Osteoblast (primary cell): ENCODE data around the gene SUDS3. TPM values are rescaled to one million over a fixed set of nuclear protein-coding genes. Genes with fewer than 3 reads are reported as not detected.

ENCODE experiments used
- DNase-seq: peaks from one replicate; pipeline ENCODE4 v3.0.0; 2011; ENCODE audit warnings: low spot score, mixed read lengths; ENCODE audit not compliant: insufficient read length; ENCODE audit errors: missing footprints
- H2AFZ ChIP-seq: 2 replicates; pipeline ENCODE4 v1.6.0; 2011; ENCODE audit warnings: mild to moderate bottlenecking, low read length
- H3K27ac ChIP-seq: 2 replicates; pipeline ENCODE4 v1.5.1; 2011; ENCODE audit warnings: mild to moderate bottlenecking, low read depth, low read length, moderate library complexity
- H3K27me3 ChIP-seq: 2 replicates; pipeline ENCODE4 v1.6.0; 2012; ENCODE audit warnings: mild to moderate bottlenecking, control low read depth, inconsistent platforms, low read length, moderate library complexity; ENCODE audit not compliant: insufficient read depth
- H3K36me3 ChIP-seq: 2 replicates; pipeline ENCODE4 v1.5.1; 2011; ENCODE audit warnings: mild to moderate bottlenecking, low read length, control low read depth, moderate library complexity; ENCODE audit not compliant: insufficient read depth
- H3K4me1 ChIP-seq: 2 replicates; pipeline ENCODE4 v1.5.1; 2011; ENCODE audit warnings: mild to moderate bottlenecking, low read length, control low read depth, moderate library complexity; ENCODE audit not compliant: insufficient read depth
- H3K4me2 ChIP-seq: 2 replicates; pipeline ENCODE4 v1.6.0; 2011; ENCODE audit warnings: mild to moderate bottlenecking, low read length; ENCODE audit not compliant: insufficient read depth
- H3K4me3 ChIP-seq: fragments of 200-600 bp; sonication (generic); 3 replicates; pipeline ENCODE4 v1.5.1; 2012; ENCODE audit warnings: mild to moderate bottlenecking, low read length, inconsistent platforms; ENCODE audit not compliant: insufficient read depth
- H3K79me2 ChIP-seq: 2 replicates; pipeline ENCODE4 v1.6.0; 2012; ENCODE audit warnings: mild to moderate bottlenecking, low read length, control low read depth, inconsistent platforms; ENCODE audit not compliant: insufficient read depth
- H3K9me3 ChIP-seq: 2 replicates; pipeline ENCODE4 v1.5.1; 2011; ENCODE audit warnings: low read depth, low read length, control low read depth
- H4K20me1 ChIP-seq: 2 replicates; pipeline ENCODE4 v1.6.0; 2012; ENCODE audit warnings: mild to moderate bottlenecking, low read length, control low read depth; ENCODE audit not compliant: insufficient read depth
- total RNA-seq: library from RNA; depleted of rRNA; stranded (reverse); fragments of >200 nt; gene quantifications from 2 replicates; pipeline ENCODE4 v1.2.3, GENCODE V29; 2012
- TF ChIP-seq, protein P1 (sequence below): IDR thresholded peaks from 2 replicates; pipeline ENCODE4 v1.5.1; 2011; ENCODE audit warnings: mild to moderate bottlenecking, low read depth, low read length, moderate library complexity; ENCODE audit errors: extremely low read depth

SUDS3 gene
- total RNA-seq, 1 donor = 29.7 TPM

DNA sequence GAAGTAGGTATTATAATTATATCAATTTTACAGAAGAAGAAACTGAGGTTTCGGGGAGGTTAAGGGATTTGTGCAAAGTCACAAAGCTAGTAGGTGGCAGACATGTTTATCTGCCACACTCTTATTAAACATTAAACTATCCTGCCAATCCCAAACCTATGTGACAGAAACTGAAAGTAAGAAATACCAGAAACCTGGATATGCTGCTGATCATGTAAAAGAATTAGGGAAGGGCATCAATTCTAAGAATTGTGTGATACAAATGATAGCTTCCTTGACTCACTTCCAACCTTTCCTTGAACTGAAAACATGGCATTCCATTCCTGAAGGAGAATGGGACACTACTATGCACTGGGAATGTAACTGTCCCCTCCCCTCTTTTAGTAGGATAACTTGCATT is 20.5 kb upstream of the SUDS3 start:
- Histone ChIP-seq H3K27me3 (no peaks in the 10 kb centered on the region), H3K4me2 (peak overlapping the region; percentile 49), H3K4me3 (no peak overlapping the region), H2AFZ (no peak overlapping the region), H3K9me3 (no peaks in the 10 kb centered on the region), H3K36me3 (no peaks in the 10 kb centered on the region), H3K4me1 (peaks cover 42% of the 10 kb centered on the region), H4K20me1 (no peaks in the 10 kb centered on the region), H3K27ac (peak overlapping the region; percentile 99), H3K79me2 (peaks cover 70% of the 10 kb centered on the region)
- no peak for DNase-seq
- TF ChIP-seq, protein P1, sequence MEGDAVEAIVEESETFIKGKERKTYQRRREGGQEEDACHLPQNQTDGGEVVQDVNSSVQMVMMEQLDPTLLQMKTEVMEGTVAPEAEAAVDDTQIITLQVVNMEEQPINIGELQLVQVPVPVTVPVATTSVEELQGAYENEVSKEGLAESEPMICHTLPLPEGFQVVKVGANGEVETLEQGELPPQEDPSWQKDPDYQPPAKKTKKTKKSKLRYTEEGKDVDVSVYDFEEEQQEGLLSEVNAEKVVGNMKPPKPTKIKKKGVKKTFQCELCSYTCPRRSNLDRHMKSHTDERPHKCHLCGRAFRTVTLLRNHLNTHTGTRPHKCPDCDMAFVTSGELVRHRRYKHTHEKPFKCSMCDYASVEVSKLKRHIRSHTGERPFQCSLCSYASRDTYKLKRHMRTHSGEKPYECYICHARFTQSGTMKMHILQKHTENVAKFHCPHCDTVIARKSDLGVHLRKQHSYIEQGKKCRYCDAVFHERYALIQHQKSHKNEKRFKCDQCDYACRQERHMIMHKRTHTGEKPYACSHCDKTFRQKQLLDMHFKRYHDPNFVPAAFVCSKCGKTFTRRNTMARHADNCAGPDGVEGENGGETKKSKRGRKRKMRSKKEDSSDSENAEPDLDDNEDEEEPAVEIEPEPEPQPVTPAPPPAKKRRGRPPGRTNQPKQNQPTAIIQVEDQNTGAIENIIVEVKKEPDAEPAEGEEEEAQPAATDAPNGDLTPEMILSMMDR = no peak

DNA sequence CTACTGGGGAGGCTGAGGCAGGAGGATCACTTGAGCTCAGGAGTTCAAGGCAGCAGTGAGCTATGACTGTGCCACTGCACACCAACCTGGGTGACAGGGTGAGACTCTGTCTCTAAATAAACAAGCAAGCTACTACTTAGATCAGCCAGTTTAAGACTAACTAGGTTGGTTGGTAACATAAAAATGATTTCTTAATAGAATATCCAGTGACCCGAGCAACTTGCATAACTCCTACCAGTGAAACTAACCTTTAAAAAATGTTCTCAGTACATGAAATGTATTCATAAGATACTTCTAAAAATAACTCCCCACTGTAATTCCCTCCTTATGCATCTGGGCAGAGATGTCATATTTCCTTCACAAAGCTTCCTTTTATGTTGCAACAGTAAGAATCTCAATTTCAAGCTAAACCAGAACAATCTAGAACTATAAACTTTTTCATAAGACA is 19.5 kb upstream of the SUDS3 start:
- Histone ChIP-seq H3K36me3 (no peaks in the 10 kb centered on the region), H3K27ac (peak overlapping the region; percentile 99)
- TF ChIP-seq, protein P1 = no peak

DNA sequence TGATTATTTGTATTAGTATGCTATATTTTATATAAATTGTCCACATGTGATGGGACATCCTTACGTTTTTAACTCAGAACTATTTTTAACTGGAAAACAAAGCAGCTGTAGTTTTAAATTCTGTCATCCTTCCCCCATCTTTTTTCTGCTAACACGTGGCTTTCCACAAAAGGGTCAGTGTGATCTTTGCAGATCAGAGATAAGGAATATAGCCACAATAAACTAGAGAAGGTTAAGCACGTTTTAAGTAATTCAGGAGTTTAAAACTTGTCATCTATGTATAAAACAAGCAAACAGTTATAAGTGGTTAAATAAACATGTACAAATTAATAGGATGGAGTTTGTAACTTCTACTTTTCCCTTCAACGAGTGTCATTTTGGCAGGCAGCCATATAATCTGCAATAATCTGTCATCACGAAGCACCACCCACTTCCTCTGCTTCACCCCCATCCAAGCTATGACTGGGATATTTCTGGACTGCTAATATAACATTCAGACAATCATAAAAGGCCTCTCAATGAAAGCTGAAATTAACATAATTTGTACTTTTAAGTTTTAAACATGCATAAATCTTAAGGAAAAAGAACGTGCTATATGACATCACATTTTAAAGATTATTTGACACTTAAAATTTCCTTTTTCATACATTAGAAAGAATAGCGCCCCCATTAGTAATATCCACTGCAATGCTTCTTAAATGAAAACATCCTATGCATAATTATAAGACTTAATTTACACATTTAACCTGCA is 18.9 kb upstream of the SUDS3 start:
- H2AFZ ChIP-seq = no peak overlapping the region
- peaks cover 72% of the 10 kb centered on the region for H3K79me2 ChIP-seq
- H3K27me3 ChIP-seq = no peaks in the 10 kb centered on the region
- no peak for DNase-seq
- peaks cover 46% of the 10 kb centered on the region for H3K4me1 ChIP-seq
- peak overlapping the region; percentile 69 for H3K4me2 ChIP-seq
- no peaks in the 10 kb centered on the region for H3K9me3 ChIP-seq
- TF ChIP-seq, protein P1 = no peak
- no peaks in the 10 kb centered on the region for H4K20me1 ChIP-seq
- peak overlapping the region; percentile 99 for H3K27ac ChIP-seq
- no peaks in the 10 kb centered on the region for H3K36me3 ChIP-seq
- H3K4me3 ChIP-seq = no peak overlapping the region

More for the DNA sequence above, 19.5 kb upstream of the SUDS3 start:
- no peaks in the 10 kb centered on the region for H3K9me3 ChIP-seq
- H3K79me2 ChIP-seq = peaks cover 66% of the 10 kb centered on the region
- no peaks in the 10 kb centered on the region for H4K20me1 ChIP-seq
- no peak overlapping the region for H3K4me3 ChIP-seq
- peaks cover 46% of the 10 kb centered on the region for H3K4me1 ChIP-seq
- H3K4me2 ChIP-seq = peak overlapping the region; percentile 69
- DNase-seq = peak; percentile 94
- no peaks in the 10 kb centered on the region for H3K27me3 ChIP-seq
- H2AFZ ChIP-seq = peak overlapping the region; percentile 61

DNA sequence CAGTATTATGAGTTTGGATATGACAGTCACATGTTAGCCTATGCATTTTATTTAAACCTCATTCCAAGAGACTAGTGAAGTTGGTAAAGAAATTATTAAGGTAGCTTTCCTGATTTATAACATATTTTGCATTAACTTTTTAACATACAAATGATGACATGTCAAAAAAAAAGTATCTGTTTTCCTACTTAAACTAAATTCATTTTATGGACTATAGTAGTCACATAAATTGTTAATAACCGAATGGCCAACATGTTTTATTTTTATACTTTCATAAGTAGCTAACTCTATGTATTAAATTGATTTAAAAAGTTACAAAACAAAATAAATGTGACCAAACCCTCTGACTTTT is 18.4 kb upstream of the SUDS3 start:
- peak overlapping the region; percentile 69 for H3K4me2 ChIP-seq
- no peaks in the 10 kb centered on the region for H3K27me3 ChIP-seq
- H4K20me1 ChIP-seq = no peaks in the 10 kb centered on the region
- no peaks in the 10 kb centered on the region for H3K9me3 ChIP-seq
- no peak overlapping the region for H2AFZ ChIP-seq
- peaks cover 71% of the 10 kb centered on the region for H3K79me2 ChIP-seq
- TF ChIP-seq, protein P1 = no peak
- H3K4me3 ChIP-seq = no peak overlapping the region
- H3K36me3 ChIP-seq = no peaks in the 10 kb centered on the region
- peak overlapping the region; percentile 99 for H3K27ac ChIP-seq
- peaks cover 46% of the 10 kb centered on the region for H3K4me1 ChIP-seq
- no peak for DNase-seq
